ENCODE results near the gene GRK7. TPM values are rescaled to one million over a fixed set of nuclear protein-coding genes. Genes with fewer than 3 reads are reported as not detected.

Gene GRK7
- total RNA-seq, 1 donor from 2014 or later = not detected

- Mint-ChIP-seq H3K27ac (ENCODE audit: unreplicated experiment) (no peak overlapping the region), H3K4me1 (ENCODE audit: low read depth) (peaks cover 4% of the 10 kb centered on the region), H3K9me3 (ENCODE audit: low read depth) (no peaks in the 10 kb centered on the region), H3K4me3 (ENCODE audit: unreplicated experiment) (no peak overlapping the region), H3K36me3 (ENCODE audit: low read depth) (no peaks in the 10 kb centered on the region), H3K27me3 (ENCODE audit: low read depth) (peaks cover 1% of the 10 kb centered on the region)
- TF ChIP-seq CTCF (IDR thresholded peaks at IDR 0.05) = no peak
- DNase-seq (ENCODE audit: low spot score) = no peak
These were observed 3.9 kb downstream of the GRK7 start for GRCh38 chr3:141767066-141767465.

DNA sequence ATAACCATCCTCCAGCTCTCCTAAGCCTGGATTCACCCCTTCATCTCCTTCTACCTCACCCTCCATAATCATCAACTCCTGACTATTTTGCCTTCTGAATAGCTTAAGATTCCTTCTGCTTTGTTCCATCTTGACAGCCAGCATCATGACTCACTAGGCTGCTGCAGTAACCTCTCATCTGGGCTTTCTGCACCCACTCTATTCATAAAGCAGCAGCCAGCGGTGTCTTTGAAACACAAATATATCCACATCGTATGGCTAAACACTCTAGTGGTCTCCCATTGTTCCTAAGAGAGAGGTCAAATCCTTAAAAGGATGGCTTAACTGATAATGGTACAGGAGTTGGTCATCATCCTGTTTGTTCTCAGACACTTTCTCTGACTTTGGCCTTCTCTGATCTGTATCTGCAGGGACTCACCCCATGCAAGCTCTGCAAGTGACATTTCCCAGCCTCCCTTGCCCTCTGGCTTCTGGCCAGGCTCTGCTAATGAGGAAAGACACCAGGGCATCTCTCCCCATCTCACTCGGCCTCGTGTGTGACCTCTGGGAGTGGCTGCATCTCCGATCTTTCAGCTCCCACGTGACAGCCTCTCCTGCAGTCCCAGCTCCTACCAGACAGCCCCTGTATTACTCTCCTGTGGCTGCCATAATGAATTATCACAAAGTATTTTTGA, 6.2 kb downstream of the GRK7 start:
- Mint-ChIP-seq H3K27ac (ENCODE audit: unreplicated experiment) (no peak overlapping the region), H3K4me1 (ENCODE audit: low read depth) (no peaks in the 10 kb centered on the region), H3K9me3 (ENCODE audit: low read depth) (no peaks in the 10 kb centered on the region), H3K4me3 (ENCODE audit: unreplicated experiment) (no peak overlapping the region), H3K27me3 (ENCODE audit: low read depth) (peaks cover 1% of the 10 kb centered on the region), H3K36me3 (ENCODE audit: low read depth) (no peaks in the 10 kb centered on the region)
- DNase-seq (ENCODE audit: low spot score) = no peak
- no peak for TF ChIP-seq CTCF (IDR thresholded peaks at IDR 0.05)

DNA sequence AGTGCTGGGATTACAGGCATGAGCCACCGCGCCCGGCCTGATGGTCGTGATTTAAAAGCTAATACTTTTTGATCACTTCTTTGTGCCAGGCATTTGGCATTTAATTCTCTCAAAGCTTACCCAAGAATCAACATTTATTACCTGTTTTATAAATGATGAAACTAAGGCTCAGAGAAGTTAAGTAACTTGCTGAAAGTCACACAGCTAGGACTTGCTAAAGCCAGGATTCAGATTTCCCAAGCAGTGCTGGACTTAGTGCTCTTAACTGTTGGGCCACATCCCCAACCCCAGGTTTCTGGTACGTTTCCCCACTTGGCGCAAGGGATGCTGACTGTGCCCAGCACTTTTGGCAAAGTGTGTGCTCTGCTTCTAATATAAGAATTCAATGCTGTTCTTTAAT, 10.5 kb downstream of the GRK7 start:
- Mint-ChIP-seq H3K4me1 (ENCODE audit: low read depth) (no peaks in the 10 kb centered on the region), H3K27me3 (ENCODE audit: low read depth) (peaks cover 1% of the 10 kb centered on the region), H3K27ac (ENCODE audit: unreplicated experiment) (no peak overlapping the region), H3K9me3 (ENCODE audit: low read depth) (no peaks in the 10 kb centered on the region), H3K36me3 (ENCODE audit: low read depth) (no peaks in the 10 kb centered on the region), H3K4me3 (ENCODE audit: unreplicated experiment) (no peak overlapping the region)
- TF ChIP-seq CTCF (IDR thresholded peaks at IDR 0.05) = no peak
- no peak for DNase-seq (ENCODE audit: low spot score)

- peaks cover 3% of the 10 kb centered on the region for H3K9me3 Mint-ChIP-seq (ENCODE audit: low read depth)
- DNase-seq (ENCODE audit: low spot score) = no peak
- H3K36me3 Mint-ChIP-seq (ENCODE audit: low read depth) = no peaks in the 10 kb centered on the region
- TF ChIP-seq CTCF (IDR thresholded peaks at IDR 0.05) = no peak
- H3K27me3 Mint-ChIP-seq (ENCODE audit: low read depth) = no peaks in the 10 kb centered on the region
- no peak overlapping the region for H3K27ac Mint-ChIP-seq (ENCODE audit: unreplicated experiment)
- H3K4me3 Mint-ChIP-seq (ENCODE audit: unreplicated experiment) = no peak overlapping the region
- H3K4me1 Mint-ChIP-seq (ENCODE audit: low read depth) = no peaks in the 10 kb centered on the region
These were observed 13.2 kb downstream of the GRK7 start for GRCh38 chr3:141776376-141776775.

- no peak overlapping the region for H3K27ac Mint-ChIP-seq (ENCODE audit: unreplicated experiment)
- H3K36me3 Mint-ChIP-seq (ENCODE audit: low read depth) = no peaks in the 10 kb centered on the region
- H3K27me3 Mint-ChIP-seq (ENCODE audit: low read depth) = no peaks in the 10 kb centered on the region
- peaks cover 3% of the 10 kb centered on the region for H3K9me3 Mint-ChIP-seq (ENCODE audit: low read depth)
- no peak for TF ChIP-seq CTCF (IDR thresholded peaks at IDR 0.05)
- H3K4me1 Mint-ChIP-seq (ENCODE audit: low read depth) = no peaks in the 10 kb centered on the region
- no peak for DNase-seq (ENCODE audit: low spot score)
- no peak overlapping the region for H3K4me3 Mint-ChIP-seq (ENCODE audit: unreplicated experiment)
These were observed 13.7 kb downstream of the GRK7 start for GRCh38 chr3:141776885-141777284.

Data from chondrocyte (in vitro differentiated cells).